Liver (tissue), 3 donors: ENCODE measurements around the gene TGIF1.

ENCODE experiments used
- HNF4A ChIP-seq, 2 donors: conservative IDR thresholded peaks; 2 replicates each; pipeline ENCODE4 v1.6.1; 2016; ENCODE audit warnings: antibody characterized with exemption in 2 of 2, mild to moderate bottlenecking in 2 of 2
- REST ChIP-seq: IDR thresholded peaks from 2 replicates; pipeline ENCODE4 v1.6.1; 2016; ENCODE audit warnings: antibody characterized with exemption, mild to moderate bottlenecking
- TF ChIP-seq, protein P1 (sequence below): fragments of 150-350 bp; IDR thresholded peaks from 2 replicates; pipeline ENCODE4 v1.5.1; 2017; ENCODE audit warnings: improper control_type of control experiment, low read depth, low read length; ENCODE audit not compliant: missing input control
- donor health status: healthy.
- donor health status: healthy.

DNA sequence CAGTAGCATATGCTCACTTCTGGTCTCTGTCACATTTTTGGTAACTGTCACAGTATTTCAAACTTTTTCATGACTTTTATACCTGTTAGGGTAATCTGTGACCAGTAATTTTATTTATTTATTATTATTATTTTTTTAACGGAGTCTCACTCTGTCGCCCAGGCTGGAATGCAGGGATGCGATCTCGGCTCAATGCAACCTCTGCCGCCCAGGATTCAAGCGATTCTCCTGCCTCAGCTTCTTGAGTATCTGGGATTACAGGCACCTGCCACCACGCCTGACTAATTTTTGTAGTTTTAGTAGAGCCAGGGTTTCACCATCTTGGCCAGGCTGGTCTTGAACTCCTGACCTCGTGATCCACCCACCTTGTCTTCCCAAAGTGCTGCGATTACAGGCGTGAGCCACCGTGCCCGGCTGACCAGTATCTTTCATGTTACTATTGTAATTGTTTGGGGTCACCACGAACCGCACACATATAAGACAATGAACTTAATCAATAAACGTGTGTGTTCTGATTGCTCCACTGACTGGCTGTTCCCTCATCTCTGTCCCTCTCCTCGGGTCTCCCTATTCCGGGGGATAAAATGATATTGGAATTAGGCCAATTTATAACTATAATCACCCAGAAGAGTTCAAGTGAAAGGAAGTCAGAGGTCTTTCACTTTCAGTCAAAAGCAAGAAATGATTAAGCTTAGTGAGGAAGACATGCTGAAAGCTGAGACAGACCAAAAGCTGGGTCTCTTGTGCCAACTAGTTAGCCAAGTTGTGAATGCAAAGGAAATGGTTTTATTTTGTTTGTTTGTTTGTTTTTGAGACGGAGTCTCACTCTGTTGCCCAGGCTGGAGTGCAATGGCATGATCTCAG, 22.9 kb downstream of the TGIF1 start:
- TF ChIP-seq, protein P1, sequence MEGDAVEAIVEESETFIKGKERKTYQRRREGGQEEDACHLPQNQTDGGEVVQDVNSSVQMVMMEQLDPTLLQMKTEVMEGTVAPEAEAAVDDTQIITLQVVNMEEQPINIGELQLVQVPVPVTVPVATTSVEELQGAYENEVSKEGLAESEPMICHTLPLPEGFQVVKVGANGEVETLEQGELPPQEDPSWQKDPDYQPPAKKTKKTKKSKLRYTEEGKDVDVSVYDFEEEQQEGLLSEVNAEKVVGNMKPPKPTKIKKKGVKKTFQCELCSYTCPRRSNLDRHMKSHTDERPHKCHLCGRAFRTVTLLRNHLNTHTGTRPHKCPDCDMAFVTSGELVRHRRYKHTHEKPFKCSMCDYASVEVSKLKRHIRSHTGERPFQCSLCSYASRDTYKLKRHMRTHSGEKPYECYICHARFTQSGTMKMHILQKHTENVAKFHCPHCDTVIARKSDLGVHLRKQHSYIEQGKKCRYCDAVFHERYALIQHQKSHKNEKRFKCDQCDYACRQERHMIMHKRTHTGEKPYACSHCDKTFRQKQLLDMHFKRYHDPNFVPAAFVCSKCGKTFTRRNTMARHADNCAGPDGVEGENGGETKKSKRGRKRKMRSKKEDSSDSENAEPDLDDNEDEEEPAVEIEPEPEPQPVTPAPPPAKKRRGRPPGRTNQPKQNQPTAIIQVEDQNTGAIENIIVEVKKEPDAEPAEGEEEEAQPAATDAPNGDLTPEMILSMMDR, result no peak
- TF ChIP-seq REST, result no peak
- no peak for TF ChIP-seq HNF4A (conservative IDR thresholded peaks at IDR 0.05)
